ENCODE data around the gene ANXA1. TPM values are rescaled to one million over a fixed set of nuclear protein-coding genes. Genes with fewer than 3 reads are reported as not detected.

Gene ANXA1
- total and polyA plus RNA-seq, 2 donors (not counting 3 experiments of a cell fraction or from before 2014, with no cell fraction given): 403 to 525 TPM

- Histone ChIP-seq H3K4me1 (ENCODE audit: control insufficient read depth, extremely low read depth, insufficient read depth, low read length) (peaks cover 36% of the 10 kb centered on the region), H3K27ac (ENCODE audit: insufficient read depth, low read depth, low read length) (peak overlapping the region; percentile 28), H3K4me3 (replicated peaks in 1 of 3; ENCODE audit: insufficient read depth in 1 of 3, low read depth in 1 of 3, low read length in 3 of 3) (peak overlapping the region in 1 of 3 experiments; percentile 98), H3K9ac (replicated peaks; ENCODE audit: extremely low read depth, insufficient read depth, low read length) (peak overlapping the region; percentile 43), H3K9me1 (replicated peaks; ENCODE audit: control insufficient read depth, extremely low read depth, insufficient read depth, low read length) (no peaks in the 10 kb centered on the region), H4K20me1 (replicated peaks; ENCODE audit: control insufficient read depth, extremely low read depth, insufficient read depth, low read length) (peaks cover 14% of the 10 kb centered on the region), H3K27me3 (ENCODE audit: control insufficient read depth in 2 of 2, insufficient read depth in 2 of 2, low read length in 2 of 2) (no peaks in the 10 kb centered on the region), H2AFZ (ENCODE audit: low read depth, low read length) (no peak overlapping the region), H3K9me3 (replicated peaks; ENCODE audit: control insufficient read depth, insufficient read depth, low read length) (no peaks in the 10 kb centered on the region), H3K36me3 (ENCODE audit: control insufficient read depth in 2 of 2, extremely low read depth in 1 of 2, insufficient read depth in 2 of 2, low read length in 2 of 2) (peaks cover 9 to 27% of the 10 kb centered on the region in 2 experiments), H3K79me2 (ENCODE audit: control insufficient read depth, insufficient read depth, low read length) (peaks cover 78% of the 10 kb centered on the region), H3K4me2 (ENCODE audit: insufficient read depth, low read length) (peak overlapping the region; percentile 76)
- no TSS peak for BruUV-seq (replicated peaks)
- intact Hi-C loops (cut with micrococcal nuclease) (loop anchor here (10.0 kb wide), 1 partner anchor 791 kb away; the partner anchor contains the start of gene ZFAND5), dilution Hi-C loops (cut with MboI; ENCODE audit: extremely low pct_ligation_motif_present, low sequenced_read_pairs) (no loop called here)
- ChIA-PET POLR2A (no interaction called here), CTCF (interaction anchor here (1.0 to 4.4 kb wide), 6 partner anchors 17 to 299 kb away, joined by 3 to 90 read pairs (median 5); no protein-coding TSS in a partner anchor)
- FAIRE-seq (no peak), DNase-seq (ENCODE audit: low read depth, low spot score) (no peak)
- TF ChIP-seq MYC (IDR thresholded peaks at IDR 0.05; ENCODE audit: low read depth, low read length) (no peak), POLR2A (IDR thresholded peaks at IDR 0.05; ENCODE audit: low read depth, low read length) (peak; percentile 14)
Observed at GRCh38 chr9:73155968-73156864, 4.6 kb downstream of the ANXA1 start.

- peaks cover 14% of the 10 kb centered on the region for H4K20me1 ChIP-seq (replicated peaks; ENCODE audit: control insufficient read depth, extremely low read depth, insufficient read depth, low read length)
Observed at GRCh38 chr9:73156865-73157187, 5.2 kb downstream of the ANXA1 start.

More at GRCh38 chr9:73156865-73157187, 5.2 kb downstream of the ANXA1 start:
- Histone ChIP-seq H3K79me2 (ENCODE audit: control insufficient read depth, insufficient read depth, low read length) (peaks cover 72% of the 10 kb centered on the region), H3K27me3 (ENCODE audit: control insufficient read depth in 2 of 2, insufficient read depth in 2 of 2, low read length in 2 of 2) (no peaks in the 10 kb centered on the region), H3K9me1 (replicated peaks; ENCODE audit: control insufficient read depth, extremely low read depth, insufficient read depth, low read length) (no peaks in the 10 kb centered on the region), H3K4me2 (ENCODE audit: insufficient read depth, low read length) (peak overlapping the region; percentile 72), H3K9ac (replicated peaks; ENCODE audit: extremely low read depth, insufficient read depth, low read length) (no peak overlapping the region), H3K36me3 (ENCODE audit: control insufficient read depth in 2 of 2, extremely low read depth in 1 of 2, insufficient read depth in 2 of 2, low read length in 2 of 2) (peaks cover 11 to 34% of the 10 kb centered on the region in 2 experiments), H2AFZ (ENCODE audit: low read depth, low read length) (no peak overlapping the region), H3K4me1 (ENCODE audit: control insufficient read depth, extremely low read depth, insufficient read depth, low read length) (peaks cover 33% of the 10 kb centered on the region), H3K27ac (ENCODE audit: insufficient read depth, low read depth, low read length) (peak overlapping the region; percentile 28), H3K4me3 (replicated peaks in 1 of 3; ENCODE audit: insufficient read depth in 1 of 3, low read depth in 1 of 3, low read length in 3 of 3) (no peak overlapping the region), H3K9me3 (replicated peaks; ENCODE audit: control insufficient read depth, insufficient read depth, low read length) (no peaks in the 10 kb centered on the region)
- dilution Hi-C loops (cut with MboI; ENCODE audit: extremely low pct_ligation_motif_present, low sequenced_read_pairs) (no loop called here), intact Hi-C loops (cut with micrococcal nuclease) (loop anchor here (10.0 kb wide), 1 partner anchor 792 kb away; the partner anchor contains the start of gene ZFAND5)
- no peak for DNase-seq (ENCODE audit: low read depth, low spot score)
- ChIA-PET POLR2A (no interaction called here), CTCF (interaction anchor here (1.1 to 4.4 kb wide), 4 partner anchors 17 to 285 kb away, joined by 3 to 90 read pairs (median 6); no protein-coding TSS in a partner anchor)
- BruUV-seq (replicated peaks): no TSS peak
- no peak for FAIRE-seq
- no peak for TF ChIP-seq EZH2 (IDR thresholded peaks at IDR 0.05; ENCODE audit: borderline replicate concordance, low read depth, low read length, severe bottlenecking)
- TF ChIP-seq MYC (IDR thresholded peaks at IDR 0.05; ENCODE audit: low read depth, low read length): no peak
- no peak for TF ChIP-seq GATA2 (IDR thresholded peaks at IDR 0.05; ENCODE audit: insufficient read depth, insufficient read length, low read depth, low read length)
- TF ChIP-seq CTCF (IDR thresholded peaks at IDR 0.05; ENCODE audit: extremely low read depth in 1 of 2, insufficient read depth in 1 of 2, low read depth in 1 of 2, low read length in 2 of 2): no peak
- no peak for TF ChIP-seq POLR2A (IDR thresholded peaks at IDR 0.05; ENCODE audit: low read depth, low read length)
- TF ChIP-seq MAX (IDR thresholded peaks at IDR 0.05; ENCODE audit: insufficient read depth, insufficient read length): no peak
- TF ChIP-seq JUN (IDR thresholded peaks at IDR 0.05; ENCODE audit: borderline replicate concordance, insufficient read depth, insufficient read length, low read depth): no peak
- TF ChIP-seq FOS (IDR thresholded peaks at IDR 0.05; ENCODE audit: borderline replicate concordance, insufficient read depth, low read length): no peak
- no peak for TF ChIP-seq POLR2AphosphoS5 (IDR thresholded peaks at IDR 0.05; ENCODE audit: insufficient read depth, low read depth, low read length)
